ENCODE data around the gene MPP2. TPM values are rescaled to one million over a fixed set of nuclear protein-coding genes. Genes with fewer than 3 reads are reported as not detected.

The MPP2 gene
- total and polyA plus RNA-seq, 2 of the 13 experiments (the other 11 are each of a cell fraction or from before 2014, with no cell fraction given), result 0.20 to 1.7 TPM

DNA sequence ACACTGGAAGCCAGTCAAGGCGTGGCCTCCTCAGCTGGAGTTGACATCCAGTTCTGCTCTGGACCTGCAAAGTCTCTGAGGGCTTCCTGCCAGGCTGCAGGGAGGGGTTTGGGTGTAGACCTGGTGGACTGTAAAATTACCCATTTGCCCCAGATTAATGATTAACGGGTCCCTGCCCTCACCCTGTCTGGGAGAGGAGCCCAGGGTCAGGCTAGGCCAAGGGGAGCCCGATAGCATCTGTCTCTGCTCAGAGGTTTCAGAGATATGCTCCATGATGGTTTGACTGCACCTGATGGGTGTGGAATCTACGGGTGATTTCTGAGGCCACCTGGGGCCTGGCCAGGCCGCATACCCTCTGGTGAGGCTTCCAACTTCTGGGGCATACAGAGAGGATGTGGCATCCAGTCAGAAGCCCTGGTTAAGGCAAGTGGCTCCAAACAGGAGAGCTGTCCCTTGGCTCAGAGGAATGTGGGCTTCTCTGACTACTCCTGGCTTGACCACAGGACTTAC, 23.8 kb upstream of the MPP2 start (continued):
- TF ChIP-seq, protein P1, sequence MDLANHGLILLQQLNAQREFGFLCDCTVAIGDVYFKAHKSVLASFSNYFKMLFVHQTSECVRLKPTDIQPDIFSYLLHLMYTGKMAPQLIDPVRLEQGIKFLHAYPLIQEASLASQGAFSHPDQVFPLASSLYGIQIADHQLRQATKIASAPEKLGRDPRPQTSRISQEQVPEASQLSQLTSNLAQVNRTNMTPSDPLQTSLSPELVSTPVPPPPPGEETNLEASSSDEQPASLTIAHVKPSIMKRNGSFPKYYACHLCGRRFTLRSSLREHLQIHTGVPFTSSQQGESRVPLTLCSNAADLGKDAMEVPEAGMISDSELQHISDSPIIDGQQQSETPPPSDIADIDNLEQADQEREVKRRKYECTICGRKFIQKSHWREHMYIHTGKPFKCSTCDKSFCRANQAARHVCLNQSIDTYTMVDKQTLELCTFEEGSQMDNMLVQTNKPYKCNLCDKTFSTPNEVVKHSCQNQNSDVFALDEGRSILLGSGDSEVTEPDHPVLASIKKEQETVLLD (CRISPR knock-in tag; IDR thresholded peaks at IDR 0.05; ENCODE audit: low read depth), result no peak
- no peak for TF ChIP-seq CC2D1A (CRISPR knock-in tag; IDR thresholded peaks at IDR 0.05)
- TF ChIP-seq TBX3 (IDR thresholded peaks at IDR 0.05; ENCODE audit: borderline replicate concordance), result no peak
- no peak for TF ChIP-seq NFYB (CRISPR knock-in tag; IDR thresholded peaks at IDR 0.05)
- TF ChIP-seq ETV5 (CRISPR knock-in tag; IDR thresholded peaks at IDR 0.05; ENCODE audit: borderline replicate concordance), result peak; percentile 33; the same call in 1 of the 2 replicates
- no peak for TF ChIP-seq HMG20B (CRISPR knock-in tag; conservative IDR thresholded peaks at IDR 0.05)
- no peak for TF ChIP-seq SRSF9 (IDR thresholded peaks at IDR 0.05; ENCODE audit: borderline replicate concordance, insufficient read depth, low read depth, low read length, poor library complexity, severe bottlenecking)
- no peak for TF ChIP-seq ZNF761 (CRISPR knock-in tag; conservative IDR thresholded peaks at IDR 0.05)
- TF ChIP-seq, protein P2, sequence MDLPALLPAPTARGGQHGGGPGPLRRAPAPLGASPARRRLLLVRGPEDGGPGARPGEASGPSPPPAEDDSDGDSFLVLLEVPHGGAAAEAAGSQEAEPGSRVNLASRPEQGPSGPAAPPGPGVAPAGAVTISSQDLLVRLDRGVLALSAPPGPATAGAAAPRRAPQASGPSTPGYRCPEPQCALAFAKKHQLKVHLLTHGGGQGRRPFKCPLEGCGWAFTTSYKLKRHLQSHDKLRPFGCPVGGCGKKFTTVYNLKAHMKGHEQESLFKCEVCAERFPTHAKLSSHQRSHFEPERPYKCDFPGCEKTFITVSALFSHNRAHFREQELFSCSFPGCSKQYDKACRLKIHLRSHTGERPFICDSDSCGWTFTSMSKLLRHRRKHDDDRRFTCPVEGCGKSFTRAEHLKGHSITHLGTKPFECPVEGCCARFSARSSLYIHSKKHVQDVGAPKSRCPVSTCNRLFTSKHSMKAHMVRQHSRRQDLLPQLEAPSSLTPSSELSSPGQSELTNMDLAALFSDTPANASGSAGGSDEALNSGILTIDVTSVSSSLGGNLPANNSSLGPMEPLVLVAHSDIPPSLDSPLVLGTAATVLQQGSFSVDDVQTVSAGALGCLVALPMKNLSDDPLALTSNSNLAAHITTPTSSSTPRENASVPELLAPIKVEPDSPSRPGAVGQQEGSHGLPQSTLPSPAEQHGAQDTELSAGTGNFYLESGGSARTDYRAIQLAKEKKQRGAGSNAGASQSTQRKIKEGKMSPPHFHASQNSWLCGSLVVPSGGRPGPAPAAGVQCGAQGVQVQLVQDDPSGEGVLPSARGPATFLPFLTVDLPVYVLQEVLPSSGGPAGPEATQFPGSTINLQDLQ (CRISPR knock-in tag; IDR thresholded peaks at IDR 0.05), result no peak
- no peak for TF ChIP-seq IRF2 (CRISPR knock-in tag; IDR thresholded peaks at IDR 0.05)
- no peak for TF ChIP-seq NFE2L2 (IDR thresholded peaks at IDR 0.05; ENCODE audit: low read length)
- no peak for TF ChIP-seq PHF5A (CRISPR knock-in tag; IDR thresholded peaks at IDR 0.05; ENCODE audit: low read depth, unreplicated experiment)
- TF ChIP-seq BORCS8-MEF2B (CRISPR knock-in tag; IDR thresholded peaks at IDR 0.05), result no peak
- no peak for TF ChIP-seq MAZ (IDR thresholded peaks at IDR 0.05; ENCODE audit: borderline replicate concordance, low read depth, low read length)
- 0 out of 2 replicates have a peak, but pooled peaks have one; percentile 29 for TF ChIP-seq MAZ (CRISPR knock-in tag; IDR thresholded peaks at IDR 0.05; ENCODE audit: low read depth)
- TF ChIP-seq, protein P3, sequence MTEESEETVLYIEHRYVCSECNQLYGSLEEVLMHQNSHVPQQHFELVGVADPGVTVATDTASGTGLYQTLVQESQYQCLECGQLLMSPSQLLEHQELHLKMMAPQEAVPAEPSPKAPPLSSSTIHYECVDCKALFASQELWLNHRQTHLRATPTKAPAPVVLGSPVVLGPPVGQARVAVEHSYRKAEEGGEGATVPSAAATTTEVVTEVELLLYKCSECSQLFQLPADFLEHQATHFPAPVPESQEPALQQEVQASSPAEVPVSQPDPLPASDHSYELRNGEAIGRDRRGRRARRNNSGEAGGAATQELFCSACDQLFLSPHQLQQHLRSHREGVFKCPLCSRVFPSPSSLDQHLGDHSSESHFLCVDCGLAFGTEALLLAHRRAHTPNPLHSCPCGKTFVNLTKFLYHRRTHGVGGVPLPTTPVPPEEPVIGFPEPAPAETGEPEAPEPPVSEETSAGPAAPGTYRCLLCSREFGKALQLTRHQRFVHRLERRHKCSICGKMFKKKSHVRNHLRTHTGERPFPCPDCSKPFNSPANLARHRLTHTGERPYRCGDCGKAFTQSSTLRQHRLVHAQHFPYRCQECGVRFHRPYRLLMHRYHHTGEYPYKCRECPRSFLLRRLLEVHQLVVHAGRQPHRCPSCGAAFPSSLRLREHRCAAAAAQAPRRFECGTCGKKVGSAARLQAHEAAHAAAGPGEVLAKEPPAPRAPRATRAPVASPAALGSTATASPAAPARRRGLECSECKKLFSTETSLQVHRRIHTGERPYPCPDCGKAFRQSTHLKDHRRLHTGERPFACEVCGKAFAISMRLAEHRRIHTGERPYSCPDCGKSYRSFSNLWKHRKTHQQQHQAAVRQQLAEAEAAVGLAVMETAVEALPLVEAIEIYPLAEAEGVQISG (CRISPR knock-in tag; IDR thresholded peaks at IDR 0.05), result no peak
- TF ChIP-seq FOXP1 (IDR thresholded peaks at IDR 0.05), result no peak
- TF ChIP-seq FOXP1 (CRISPR knock-in tag; IDR thresholded peaks at IDR 0.05), result no peak
- TF ChIP-seq MIER3 (CRISPR knock-in tag; IDR thresholded peaks at IDR 0.05; ENCODE audit: borderline replicate concordance), result peak; percentile 32; the same call in 1 of the 2 replicates
- TF ChIP-seq, protein P4, sequence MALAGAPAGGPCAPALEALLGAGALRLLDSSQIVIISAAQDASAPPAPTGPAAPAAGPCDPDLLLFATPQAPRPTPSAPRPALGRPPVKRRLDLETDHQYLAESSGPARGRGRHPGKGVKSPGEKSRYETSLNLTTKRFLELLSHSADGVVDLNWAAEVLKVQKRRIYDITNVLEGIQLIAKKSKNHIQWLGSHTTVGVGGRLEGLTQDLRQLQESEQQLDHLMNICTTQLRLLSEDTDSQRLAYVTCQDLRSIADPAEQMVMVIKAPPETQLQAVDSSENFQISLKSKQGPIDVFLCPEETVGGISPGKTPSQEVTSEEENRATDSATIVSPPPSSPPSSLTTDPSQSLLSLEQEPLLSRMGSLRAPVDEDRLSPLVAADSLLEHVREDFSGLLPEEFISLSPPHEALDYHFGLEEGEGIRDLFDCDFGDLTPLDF (CRISPR knock-in tag; IDR thresholded peaks at IDR 0.05), result no peak
- TF ChIP-seq, protein P5, sequence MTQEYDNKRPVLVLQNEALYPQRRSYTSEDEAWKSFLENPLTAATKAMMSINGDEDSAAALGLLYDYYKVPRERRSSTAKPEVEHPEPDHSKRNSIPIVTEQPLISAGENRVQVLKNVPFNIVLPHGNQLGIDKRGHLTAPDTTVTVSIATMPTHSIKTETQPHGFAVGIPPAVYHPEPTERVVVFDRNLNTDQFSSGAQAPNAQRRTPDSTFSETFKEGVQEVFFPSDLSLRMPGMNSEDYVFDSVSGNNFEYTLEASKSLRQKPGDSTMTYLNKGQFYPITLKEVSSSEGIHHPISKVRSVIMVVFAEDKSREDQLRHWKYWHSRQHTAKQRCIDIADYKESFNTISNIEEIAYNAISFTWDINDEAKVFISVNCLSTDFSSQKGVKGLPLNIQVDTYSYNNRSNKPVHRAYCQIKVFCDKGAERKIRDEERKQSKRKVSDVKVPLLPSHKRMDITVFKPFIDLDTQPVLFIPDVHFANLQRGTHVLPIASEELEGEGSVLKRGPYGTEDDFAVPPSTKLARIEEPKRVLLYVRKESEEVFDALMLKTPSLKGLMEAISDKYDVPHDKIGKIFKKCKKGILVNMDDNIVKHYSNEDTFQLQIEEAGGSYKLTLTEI (CRISPR knock-in tag; conservative IDR thresholded peaks at IDR 0.05), result no peak

Data from HepG2 (cell line).